ENCODE measurements around the gene CDC26. TPM values are rescaled to one million over a fixed set of nuclear protein-coding genes. Genes with fewer than 3 reads are reported as not detected.

CDC26 gene
- total and polyA plus RNA-seq, 12 donors = 25.7 to 63.7 (median 29.3) TPM

DNA sequence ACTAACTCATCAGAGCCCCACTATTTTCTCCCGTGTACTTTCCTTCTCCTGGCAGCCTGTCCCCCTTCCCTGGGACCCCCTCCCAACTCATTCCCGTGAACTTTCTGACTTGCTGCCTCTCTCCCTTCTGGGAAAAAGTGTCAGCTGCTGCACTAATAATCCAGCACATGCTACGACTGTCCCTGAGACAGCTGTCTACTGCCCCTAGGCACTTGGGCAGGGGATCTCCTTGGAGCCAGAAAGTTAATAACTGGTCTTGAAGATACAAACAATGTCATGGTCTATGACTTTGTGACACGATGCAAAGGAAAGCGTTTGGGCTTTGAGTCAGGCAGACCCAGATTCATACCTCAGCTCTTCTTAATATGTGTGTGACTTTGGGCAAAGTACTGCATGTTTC is 37.9 kb upstream of the CDC26 start:
- Histone ChIP-seq H3K4me1 (replicated peaks in 1 of 2) (peaks cover 0 to 9% of the 10 kb centered on the region in 2 donors), H3K27ac (no peak overlapping the region), H3K4me3 (no peak overlapping the region), H3K9me3 (replicated peaks in 1 of 3) (no peaks in the 10 kb centered on the region), H3K36me3 (replicated peaks in 1 of 2) (peaks cover 0 to 11% of the 10 kb centered on the region in 2 donors), H3K27me3 (no peaks in the 10 kb centered on the region)
- 81 to 87% (median 83%) methylated on average over 5 of the region's 5 CpGs for WGBS, 4 donors
- no peak for DNase-seq
- intact Hi-C loops (cut with DNase I) = loop anchor here in 1 of 2 donors (5.0 kb wide), 1 partner anchor 94 kb away; no protein-coding TSS in a partner anchor
- no peak for TF ChIP-seq POLR2A (IDR thresholded peaks at IDR 0.05)
- TF ChIP-seq, protein P1, sequence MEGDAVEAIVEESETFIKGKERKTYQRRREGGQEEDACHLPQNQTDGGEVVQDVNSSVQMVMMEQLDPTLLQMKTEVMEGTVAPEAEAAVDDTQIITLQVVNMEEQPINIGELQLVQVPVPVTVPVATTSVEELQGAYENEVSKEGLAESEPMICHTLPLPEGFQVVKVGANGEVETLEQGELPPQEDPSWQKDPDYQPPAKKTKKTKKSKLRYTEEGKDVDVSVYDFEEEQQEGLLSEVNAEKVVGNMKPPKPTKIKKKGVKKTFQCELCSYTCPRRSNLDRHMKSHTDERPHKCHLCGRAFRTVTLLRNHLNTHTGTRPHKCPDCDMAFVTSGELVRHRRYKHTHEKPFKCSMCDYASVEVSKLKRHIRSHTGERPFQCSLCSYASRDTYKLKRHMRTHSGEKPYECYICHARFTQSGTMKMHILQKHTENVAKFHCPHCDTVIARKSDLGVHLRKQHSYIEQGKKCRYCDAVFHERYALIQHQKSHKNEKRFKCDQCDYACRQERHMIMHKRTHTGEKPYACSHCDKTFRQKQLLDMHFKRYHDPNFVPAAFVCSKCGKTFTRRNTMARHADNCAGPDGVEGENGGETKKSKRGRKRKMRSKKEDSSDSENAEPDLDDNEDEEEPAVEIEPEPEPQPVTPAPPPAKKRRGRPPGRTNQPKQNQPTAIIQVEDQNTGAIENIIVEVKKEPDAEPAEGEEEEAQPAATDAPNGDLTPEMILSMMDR (IDR thresholded peaks at IDR 0.05) = no peak

DNA sequence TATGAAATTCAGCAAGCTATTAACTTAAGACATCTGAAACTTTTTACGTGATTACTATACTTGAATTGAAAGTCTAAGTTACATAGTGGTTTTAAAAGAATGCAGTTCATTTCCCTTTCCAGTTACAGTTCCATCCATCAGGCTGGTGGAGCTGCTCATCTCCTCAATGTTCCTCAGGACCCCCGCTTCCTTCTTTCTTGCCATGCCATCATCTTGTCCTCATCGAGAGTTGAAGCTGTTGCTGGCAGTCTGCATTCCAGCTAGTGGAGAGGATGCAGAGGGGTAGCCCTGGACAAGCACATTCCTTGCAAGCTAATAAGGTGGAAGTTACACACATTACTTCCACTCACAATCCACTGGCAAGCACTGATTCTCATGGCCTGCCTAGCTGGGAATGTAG is 36.6 kb upstream of the CDC26 start:
- no peaks in the 10 kb centered on the region for H3K9me3 ChIP-seq (replicated peaks in 1 of 3)
- no peak overlapping the region for H3K27ac ChIP-seq
- peaks cover 0 to 9% of the 10 kb centered on the region in 2 donors for H3K4me1 ChIP-seq (replicated peaks in 1 of 2)
- no peak for DNase-seq
- intact Hi-C loops (cut with DNase I) = loop anchor here in 1 of 2 donors (5.0 kb wide), 1 partner anchor 95 kb away; no protein-coding TSS in a partner anchor
- WGBS, 4 donors = 91 to 100% (median 92%) methylated on average over 3 of the region's 3 CpGs
- TF ChIP-seq, protein P1 (IDR thresholded peaks at IDR 0.05) = no peak
- no peak for TF ChIP-seq POLR2A (IDR thresholded peaks at IDR 0.05)
- H3K36me3 ChIP-seq (replicated peaks in 1 of 2) = peaks cover 0 to 5% of the 10 kb centered on the region in 2 donors
- no peak overlapping the region for H3K4me3 ChIP-seq
- no peaks in the 10 kb centered on the region for H3K27me3 ChIP-seq

DNA sequence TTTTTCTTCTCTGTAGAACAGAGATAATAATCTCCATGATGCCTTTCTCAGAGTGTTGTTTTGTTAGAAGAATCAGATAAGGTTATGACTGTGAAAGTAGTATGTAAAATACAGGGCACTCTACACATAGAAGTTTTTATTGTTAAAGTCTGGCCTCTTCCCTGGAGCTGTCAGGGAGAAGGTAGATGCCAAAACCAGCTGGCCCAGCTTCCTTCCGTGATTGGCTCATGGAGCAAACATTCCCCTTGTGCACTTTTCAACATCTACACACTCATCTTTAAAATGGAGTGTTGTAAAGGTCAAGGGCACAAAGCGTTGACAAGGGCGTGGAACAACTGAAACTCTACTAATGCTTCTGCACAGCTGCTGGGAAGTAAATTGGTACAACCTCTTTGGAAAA is 35.2 kb upstream of the CDC26 start:
- intact Hi-C loops (cut with DNase I) = loop anchor here in 1 of 2 donors (5.0 kb wide), 1 partner anchor 97 kb away; no protein-coding TSS in a partner anchor
- no peaks in the 10 kb centered on the region for H3K27me3 ChIP-seq
- WGBS, 4 donors = 29 to 51% (median 31%) methylated on average over 3 of the region's 3 CpGs
- H3K9me3 ChIP-seq (replicated peaks in 1 of 3) = no peaks in the 10 kb centered on the region
- peak overlapping the region in 4 of 5 donors; percentile 12 to 74 (median 36) for H3K27ac ChIP-seq
- H3K36me3 ChIP-seq (replicated peaks in 1 of 2) = no peaks in the 10 kb centered on the region
- TF ChIP-seq POLR2A (IDR thresholded peaks at IDR 0.05) = no peak
- TF ChIP-seq, protein P1 (IDR thresholded peaks at IDR 0.05) = no peak
- no peak overlapping the region for H3K4me3 ChIP-seq
- H3K4me1 ChIP-seq (replicated peaks in 1 of 2) = peaks cover 0 to 9% of the 10 kb centered on the region in 2 donors
- DNase-seq = peak; percentile 23 to 77 (median 63)

DNA sequence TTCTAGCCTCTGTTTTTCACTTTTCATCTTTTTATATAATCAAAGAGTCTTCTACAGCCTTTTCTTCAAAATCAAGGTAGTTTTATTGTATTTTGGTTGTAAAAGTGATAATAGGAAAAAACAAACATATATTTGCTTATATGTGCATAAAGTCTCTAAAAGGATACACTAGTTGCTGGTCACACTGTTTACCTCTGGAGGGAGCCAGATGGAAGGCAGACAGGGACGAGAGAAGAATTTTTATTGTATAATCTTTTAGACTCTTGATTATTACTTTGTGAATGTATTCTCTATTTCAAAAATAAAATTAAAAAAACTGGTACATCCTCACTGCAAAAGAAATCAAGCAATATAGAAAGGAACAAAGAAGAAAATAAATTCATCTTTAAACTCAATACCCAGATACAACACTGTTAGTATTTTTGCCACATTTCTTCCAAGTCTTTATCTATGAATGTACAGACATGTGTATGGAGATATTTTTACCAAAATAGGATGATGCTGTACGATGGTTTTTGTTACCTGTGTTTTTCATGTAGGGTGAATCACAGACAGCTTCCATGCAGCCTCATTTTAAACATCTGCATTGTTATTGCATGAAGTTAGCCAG is 33.9 kb upstream of the CDC26 start:
- Histone ChIP-seq H3K36me3 (replicated peaks in 1 of 2) (no peaks in the 10 kb centered on the region), H3K9me3 (replicated peaks in 1 of 3) (no peaks in the 10 kb centered on the region), H3K27me3 (no peaks in the 10 kb centered on the region), H3K4me1 (replicated peaks in 1 of 2) (peaks cover 0 to 9% of the 10 kb centered on the region in 2 donors), H3K4me3 (no peak overlapping the region), H3K27ac (no peak overlapping the region)
- intact Hi-C loops (cut with DNase I) = loop anchor here in 1 of 2 donors (10.0 kb wide), 1 partner anchor 95 kb away; the partner anchor contains the start of gene ALAD
- 3 to 6% (median 5%) methylated on average over 2 of the region's 2 CpGs for WGBS, 4 donors
- peak; percentile 32 to 65 (median 44) for DNase-seq
- no peak for TF ChIP-seq POLR2A (IDR thresholded peaks at IDR 0.05)
- TF ChIP-seq, protein P1 (IDR thresholded peaks at IDR 0.05) = peak; percentile 51 to 78 (median 74)

Measured in adrenal gland (tissue), 12 donors.